ENCODE data around the gene SMARCD2.

- TF ChIP-seq CTCF (IDR thresholded peaks at IDR 0.05) (no peak), EZH2 (IDR thresholded peaks at IDR 0.05) (no peak)
Observed at GRCh38 chr17:63837480-63837879, 5.0 kb downstream of the SMARCD2 start.
